Stimulated activated CD4-positive, alpha-beta T cell treated with anti-CD3 and anti-CD28 coated beads, Interleukin-4, amount 100 ng/mL, for 4 hours (primary cell): ENCODE data around the gene SEC24C.
"Not testable (repeated sequence)": the region's sequence is repeated elsewhere in the genome, so short reads cannot be mapped to it uniquely, and the experiment has no call there.

ENCODE experiments used
- DNase-seq, 2 experiments: peaks; one replicate each; pipeline ENCODE4 v3.0.0-alpha.2; 2020

SEC24C gene, protein sequence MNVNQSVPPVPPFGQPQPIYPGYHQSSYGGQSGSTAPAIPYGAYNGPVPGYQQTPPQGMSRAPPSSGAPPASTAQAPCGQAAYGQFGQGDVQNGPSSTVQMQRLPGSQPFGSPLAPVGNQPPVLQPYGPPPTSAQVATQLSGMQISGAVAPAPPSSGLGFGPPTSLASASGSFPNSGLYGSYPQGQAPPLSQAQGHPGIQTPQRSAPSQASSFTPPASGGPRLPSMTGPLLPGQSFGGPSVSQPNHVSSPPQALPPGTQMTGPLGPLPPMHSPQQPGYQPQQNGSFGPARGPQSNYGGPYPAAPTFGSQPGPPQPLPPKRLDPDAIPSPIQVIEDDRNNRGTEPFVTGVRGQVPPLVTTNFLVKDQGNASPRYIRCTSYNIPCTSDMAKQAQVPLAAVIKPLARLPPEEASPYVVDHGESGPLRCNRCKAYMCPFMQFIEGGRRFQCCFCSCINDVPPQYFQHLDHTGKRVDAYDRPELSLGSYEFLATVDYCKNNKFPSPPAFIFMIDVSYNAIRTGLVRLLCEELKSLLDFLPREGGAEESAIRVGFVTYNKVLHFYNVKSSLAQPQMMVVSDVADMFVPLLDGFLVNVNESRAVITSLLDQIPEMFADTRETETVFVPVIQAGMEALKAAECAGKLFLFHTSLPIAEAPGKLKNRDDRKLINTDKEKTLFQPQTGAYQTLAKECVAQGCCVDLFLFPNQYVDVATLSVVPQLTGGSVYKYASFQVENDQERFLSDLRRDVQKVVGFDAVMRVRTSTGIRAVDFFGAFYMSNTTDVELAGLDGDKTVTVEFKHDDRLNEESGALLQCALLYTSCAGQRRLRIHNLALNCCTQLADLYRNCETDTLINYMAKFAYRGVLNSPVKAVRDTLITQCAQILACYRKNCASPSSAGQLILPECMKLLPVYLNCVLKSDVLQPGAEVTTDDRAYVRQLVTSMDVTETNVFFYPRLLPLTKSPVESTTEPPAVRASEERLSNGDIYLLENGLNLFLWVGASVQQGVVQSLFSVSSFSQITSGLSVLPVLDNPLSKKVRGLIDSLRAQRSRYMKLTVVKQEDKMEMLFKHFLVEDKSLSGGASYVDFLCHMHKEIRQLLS

DNA sequence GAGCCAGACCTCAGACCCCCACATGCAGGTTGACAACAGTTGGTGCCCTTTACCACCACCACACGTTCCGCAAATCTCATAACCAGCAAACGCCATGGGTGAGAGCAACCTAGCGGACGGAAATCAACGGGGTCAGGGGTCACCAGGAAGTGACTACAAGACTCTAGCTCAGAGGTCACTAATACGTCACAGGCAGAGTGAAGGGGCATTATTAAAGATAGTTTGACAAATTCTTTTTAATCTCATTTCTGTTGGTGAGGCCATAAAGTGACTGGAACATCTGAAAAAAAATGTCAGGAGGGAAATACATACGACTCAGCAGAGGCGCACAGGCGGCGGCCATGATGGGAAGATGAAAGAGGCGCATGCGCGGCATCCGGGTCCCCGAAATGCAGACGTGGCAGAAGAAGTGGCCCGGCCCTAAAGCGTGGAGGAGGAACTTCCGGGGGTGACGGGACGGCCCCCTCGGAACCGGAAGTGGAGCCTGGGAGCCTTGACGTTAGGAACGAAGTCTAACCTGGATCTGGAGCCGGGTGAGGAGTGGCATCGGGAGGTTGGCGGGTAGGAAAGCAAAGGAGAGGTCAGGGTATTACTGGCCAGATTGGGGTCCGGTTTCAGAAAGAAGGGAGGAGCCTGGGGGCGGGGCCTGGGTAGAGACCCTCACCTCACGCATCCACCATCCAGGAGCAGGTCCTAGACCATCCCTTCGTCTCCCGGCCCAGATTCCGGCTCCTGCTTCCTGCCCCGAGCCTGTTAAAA is at the start of gene SEC24C:
TSS of gene SEC24C (plus strand) at position 468 of the 759 bp plus-strand sequence. CDS start 2,461 bp downstream, outside the sequence.
- peak; percentile 91 to 94 for DNase-seq

DNA sequence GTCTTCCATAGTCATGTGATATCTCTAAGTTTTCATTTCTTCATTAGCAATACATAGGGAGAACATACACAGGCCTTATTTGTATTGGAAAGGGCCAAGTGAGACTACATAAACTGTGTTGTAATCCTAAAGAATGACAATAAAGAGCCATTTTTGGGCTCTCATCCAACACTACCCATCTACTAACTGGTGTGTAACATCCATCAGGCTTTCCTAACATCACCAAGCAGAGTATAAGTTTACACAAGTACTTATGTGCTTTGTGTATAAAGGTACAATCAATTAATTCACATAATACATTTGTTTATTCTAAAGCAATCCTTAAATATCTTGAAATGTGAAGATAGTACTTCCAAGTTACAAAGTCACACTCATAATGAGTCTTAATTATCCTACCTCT is 48.9 kb upstream of the SEC24C start:
- DNase-seq, result not testable (repeated sequence)

DNA sequence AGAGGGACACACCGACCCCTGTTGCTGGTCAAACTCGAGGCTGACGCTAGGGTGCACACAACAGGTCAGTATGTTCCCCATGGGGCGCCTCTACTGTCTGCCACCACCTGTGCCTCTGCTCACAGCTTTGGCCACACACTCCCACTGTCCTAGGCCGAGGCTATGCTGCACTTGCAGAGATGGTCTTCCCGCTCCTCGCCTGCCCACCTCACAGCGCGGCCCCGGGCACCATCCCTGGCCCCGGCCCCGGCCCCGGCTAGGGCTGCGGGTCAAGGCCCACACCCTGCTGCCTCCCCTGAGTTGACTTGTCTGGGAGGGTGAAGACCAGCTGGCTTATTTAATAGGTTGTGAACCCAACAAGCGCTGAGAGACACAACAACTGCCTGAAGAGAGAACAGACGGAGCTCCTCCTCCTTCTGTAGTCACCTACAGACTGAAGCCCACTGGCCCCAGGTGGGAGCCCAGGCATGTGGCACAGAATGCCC is 46.5 kb upstream of the SEC24C start, which contains the start of gene AGAP5:
TSS of gene AGAP5 (minus strand) at position 435 of the 485 bp plus-strand sequence. CDS start at position 81, 354 bp downstream.
- not testable (repeated sequence) for DNase-seq

DNA sequence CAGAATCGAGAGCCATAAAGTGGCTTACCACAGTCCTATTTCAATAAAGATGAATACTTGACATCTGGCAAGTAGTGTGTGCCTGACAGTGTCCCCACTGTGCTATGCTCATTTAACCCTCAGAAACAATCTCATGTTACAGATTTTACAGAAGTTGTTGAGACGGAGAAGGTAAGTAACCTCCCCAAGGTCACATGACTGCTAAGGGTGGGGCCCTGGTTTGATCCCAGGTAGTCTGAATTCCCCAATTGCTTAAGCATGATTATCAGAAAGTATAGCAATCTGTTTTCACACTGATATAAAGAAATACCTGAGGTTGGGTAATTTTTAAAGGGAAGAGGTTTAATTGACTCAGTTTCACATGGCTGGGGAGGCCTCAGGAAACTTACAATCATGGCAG is 45.4 kb upstream of the SEC24C start:
- not testable (repeated sequence) for DNase-seq

DNA sequence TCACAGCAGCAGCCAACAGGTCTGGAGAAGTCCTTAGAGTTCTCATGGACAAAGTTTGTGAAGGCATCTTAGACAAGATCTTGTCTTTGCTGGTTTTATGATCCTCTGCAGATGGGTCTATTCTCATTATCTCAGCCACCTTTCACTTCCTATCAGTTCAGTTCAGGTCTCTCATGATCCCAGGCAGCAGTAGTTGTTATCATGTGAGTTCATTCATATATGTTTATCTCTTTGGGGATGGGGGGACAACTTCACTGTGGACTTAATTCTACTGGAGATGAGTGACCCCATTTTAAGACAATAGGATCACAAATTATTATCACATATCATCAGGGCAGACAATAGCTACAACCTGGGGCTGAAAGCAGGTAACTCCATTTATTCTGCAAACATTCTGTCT is 40.2 kb upstream of the SEC24C start:
- DNase-seq, result not testable (repeated sequence)

DNA sequence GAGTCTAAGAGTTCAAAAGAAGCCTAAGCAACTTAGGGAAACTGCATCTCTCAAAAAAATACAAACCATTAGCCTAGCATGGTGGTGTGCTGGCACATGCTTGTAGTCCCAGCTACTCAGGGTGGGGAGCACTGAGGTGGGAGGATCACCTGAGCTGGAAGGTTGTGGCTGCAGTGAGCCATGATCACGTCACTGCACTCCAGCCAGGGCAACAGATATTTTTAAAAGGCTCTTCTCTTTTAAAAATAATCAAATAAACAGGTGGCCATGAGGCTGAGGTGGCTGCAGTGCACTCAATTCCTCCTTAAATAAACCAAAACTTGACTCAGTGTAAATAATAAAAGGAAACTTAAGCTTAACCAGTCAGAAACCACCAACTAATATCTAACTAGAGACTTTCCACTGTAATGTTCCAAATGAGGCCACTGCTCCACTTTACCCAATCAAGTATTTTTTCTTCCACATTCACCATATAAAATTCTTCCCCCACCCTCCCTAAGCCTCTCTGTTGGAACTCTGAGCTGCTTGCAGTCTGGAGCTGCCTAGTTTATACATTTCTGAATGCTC is 38.6 kb upstream of the SEC24C start:
- not testable (repeated sequence) for DNase-seq

DNA sequence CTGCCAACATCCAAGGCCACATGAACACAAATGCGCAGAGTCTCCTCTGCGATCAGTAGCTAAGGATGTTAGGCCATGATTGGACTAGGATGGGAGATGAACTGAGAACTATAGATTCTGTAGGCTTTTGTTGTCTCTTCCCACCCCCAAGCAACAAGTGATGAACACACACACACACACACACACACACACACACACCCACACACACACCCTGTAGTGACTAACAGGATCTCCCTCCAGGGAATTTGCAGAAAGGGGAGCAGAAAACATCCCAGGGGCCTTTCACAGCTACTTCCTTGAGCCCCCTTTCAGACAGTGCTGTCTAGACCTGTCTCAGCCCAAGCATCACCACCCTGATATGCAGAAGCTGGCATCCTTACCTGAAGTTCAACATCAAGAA is 37.7 kb upstream of the SEC24C start:
- not testable (repeated sequence) for DNase-seq

DNA sequence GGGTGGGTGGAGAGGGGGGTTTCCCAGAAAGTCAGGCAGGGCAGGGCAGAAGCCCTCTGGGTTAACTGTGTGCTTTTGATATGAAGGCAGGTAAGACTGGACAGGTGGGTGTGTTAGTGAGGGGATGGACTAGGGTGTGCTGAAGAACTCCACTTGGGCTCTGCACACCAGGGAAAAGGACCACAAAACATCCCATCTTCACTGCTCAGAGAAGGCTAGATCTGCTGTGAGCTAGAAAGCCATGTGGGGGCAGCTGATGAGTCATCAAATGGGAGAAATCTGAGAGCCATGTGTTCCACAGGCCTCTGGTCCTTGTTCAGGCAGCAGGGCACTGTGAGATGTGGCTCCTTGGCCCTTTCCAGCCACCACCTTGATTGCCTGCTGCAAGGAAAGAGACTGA is 36.5 kb upstream of the SEC24C start:
- not testable (repeated sequence) for DNase-seq

DNA sequence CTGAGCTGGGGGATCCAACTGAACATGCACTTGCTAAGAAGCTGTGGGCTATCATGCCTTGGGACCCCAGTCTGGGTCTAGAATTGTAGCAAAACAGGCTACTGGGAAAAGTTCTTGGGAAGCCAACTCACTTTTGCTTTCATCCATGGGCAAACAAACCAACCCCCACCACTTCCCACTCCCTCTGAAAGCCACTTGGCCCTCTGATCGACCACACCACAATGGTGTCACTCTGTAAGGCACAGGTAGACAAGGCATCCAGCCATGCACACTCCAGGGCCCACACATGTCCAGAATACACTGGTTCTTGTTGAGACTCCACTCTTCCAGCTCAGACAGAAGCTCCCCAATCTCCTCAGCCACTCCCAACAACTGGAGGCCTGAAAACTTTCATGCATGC is 36.0 kb upstream of the SEC24C start:
- not testable (repeated sequence) for DNase-seq

DNA sequence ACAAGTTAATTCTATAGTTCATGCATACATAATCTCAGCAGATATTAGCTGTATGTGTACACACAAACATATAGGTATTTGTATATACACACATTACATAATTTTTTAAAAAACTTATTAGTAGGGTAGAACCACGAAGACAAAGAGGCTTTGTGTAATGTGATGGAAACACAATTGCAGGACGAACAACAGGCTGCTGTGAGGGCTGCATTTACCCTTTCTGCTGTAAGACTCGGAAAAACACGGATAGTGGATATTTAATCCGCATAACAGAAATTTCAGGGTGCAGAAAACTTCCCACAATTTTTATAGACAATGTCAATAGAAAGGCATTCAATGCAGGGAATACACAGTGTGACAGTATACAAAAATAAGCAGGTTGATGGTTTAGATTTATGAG is 32.5 kb upstream of the SEC24C start:
- DNase-seq, result not testable (repeated sequence)

DNA sequence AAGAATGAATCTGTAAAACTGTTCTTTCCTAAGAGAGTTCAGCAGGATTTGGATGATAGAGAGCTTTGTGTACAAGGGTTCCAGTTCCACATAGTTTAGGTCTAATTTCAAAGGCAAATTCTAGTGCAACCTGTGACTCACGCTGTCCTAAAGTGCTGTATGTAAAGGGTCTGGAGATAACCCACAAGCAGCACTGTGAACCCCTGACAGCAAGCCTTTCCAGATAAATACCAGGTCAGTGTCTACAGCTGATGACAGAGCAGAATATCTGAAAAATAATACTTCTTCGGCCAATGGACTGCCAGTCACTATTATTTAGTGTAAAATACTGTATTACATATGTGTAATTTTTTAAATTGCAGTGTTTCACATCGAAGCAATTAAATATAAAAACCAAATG is 30.3 kb upstream of the SEC24C start:
- DNase-seq, result not testable (repeated sequence)

DNA sequence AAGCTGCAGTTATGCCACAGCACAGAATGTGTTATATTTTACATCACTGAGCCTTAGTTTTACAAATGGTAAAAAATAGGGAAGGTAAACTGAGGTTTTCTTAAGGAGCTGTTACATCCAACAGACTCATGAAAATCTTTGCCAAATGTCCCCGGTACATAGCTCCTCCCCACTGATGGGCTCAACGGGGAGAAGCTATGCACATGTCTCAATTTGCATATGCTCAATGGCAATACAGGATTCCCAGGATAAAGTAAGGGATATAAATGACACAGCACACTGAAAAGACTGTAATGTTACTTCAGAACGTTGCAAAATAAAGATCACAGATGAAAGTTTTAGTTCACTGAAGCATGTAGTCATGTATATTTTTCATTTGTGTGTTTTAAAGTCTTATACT is 29.7 kb upstream of the SEC24C start:
- DNase-seq, result not testable (repeated sequence)

DNA sequence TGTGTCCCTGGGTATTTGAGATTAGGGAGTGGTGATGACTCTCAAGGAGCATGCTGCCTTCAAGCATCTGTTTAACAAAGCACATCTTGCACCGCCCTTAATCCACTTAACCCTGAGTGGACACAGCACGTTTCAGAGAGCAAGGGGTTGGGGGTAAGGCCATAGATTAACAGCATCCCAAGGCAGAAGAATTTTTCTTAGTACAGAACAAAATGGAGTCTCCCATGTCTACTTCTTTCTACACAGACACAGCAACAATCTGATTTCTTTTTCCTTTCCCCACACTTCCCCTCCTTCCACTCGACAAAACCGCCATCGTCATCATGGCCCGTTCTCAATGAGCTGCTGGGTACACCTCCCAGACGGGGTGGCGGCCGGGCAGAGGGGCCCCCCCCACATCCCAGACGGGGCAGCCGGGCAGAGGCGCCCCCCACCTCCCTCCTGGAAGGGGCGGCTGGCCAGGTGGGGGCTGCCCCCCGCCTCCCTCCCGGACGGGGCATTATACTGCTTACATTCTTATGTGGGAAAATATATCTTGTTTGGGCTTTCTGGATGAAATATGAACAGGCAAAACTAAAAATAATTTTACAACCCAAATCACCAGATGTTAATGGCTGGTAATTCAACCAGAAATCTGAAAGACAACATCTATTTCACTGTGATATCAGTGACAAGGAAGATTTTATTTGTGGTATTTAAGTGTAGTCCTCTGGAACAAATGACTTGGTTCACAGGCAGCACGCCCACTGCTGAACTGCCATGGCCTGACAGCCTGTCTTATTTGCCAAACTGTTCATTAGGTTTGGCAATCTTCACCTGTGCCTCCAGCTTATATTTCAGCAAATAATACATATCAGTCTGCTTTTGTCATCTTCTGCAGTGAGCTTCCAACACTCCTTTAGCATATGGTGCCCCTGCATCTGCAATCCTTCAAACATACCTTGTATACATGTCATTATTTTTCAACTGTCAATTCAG is 28.7 kb upstream of the SEC24C start:
- DNase-seq, result not testable (repeated sequence)

DNA sequence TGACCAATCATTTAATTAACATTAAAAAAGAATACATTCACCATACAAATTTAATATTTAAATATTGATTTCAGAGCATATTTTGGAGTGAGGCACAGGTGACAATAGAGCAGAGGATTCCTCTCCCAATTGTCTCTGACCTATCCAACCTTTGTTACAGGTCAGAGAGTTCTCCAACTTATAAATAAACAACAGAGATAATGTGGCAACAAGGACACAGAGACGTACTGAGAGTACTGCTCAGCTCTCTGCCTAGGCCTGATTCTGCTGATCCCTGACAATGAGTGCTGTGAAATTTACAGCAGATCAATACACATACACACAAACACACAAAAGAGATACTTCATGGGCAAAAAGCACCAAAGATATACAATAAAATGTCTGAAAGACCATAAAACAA is 27.9 kb upstream of the SEC24C start:
- no peak for DNase-seq

DNA sequence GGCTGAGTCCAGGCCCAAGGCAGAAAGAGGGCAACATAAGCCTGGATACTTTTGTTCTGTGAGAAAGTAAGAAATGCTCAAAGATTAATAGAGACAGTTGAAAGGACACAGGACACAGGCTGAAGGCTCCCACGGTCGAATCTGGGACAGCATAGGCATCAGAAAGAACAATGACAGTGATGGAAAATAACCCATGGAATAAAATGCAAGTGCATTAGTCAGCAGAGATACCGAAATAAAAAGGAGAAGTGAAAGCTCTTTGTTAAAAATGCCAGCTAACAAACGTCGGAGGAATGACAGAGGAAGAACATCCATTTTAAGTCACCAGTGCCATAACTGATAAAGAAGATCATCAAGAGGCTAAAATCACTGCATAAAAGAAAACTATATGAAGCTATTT is 26.6 kb upstream of the SEC24C start:
- no peak for DNase-seq

DNA sequence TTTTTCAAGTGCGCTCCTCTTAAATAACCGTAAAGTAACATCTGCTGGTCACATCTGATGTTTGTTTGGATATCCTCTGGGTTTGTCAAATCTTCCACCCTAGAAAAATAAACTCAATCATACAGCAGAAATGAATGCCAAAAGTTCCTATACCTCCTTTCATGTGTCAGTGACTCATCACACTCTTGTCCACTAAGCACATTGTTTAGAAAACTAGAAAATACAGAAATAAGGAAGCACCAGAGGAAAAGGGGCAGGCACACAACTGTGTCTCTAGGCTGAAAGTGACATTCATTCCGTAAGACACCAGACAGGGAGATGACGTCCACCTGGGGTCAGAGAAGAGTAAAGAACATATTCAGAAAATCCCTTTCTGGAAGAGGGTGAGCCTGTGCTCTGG is 23.6 kb upstream of the SEC24C start:
- not testable (repeated sequence) for DNase-seq

DNA sequence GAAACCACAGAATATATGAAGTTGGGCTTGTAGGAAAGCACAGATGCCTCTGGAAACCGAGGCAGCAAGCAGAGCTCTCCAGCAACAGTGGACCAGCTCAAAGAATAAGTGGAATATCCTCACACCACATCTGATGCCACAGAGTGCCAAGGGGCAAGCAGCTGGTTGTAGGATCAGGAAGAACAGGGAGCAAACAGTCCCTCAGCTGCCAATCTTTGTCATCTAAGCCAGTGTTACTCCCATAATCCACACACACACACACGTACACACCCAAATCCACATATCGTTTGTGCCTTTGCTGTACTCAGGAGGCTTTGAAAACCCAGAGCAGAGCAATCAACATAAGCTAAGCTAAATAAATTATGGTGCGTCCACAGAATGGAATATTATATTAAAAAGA is 20.7 kb upstream of the SEC24C start:
- DNase-seq, result no peak

DNA sequence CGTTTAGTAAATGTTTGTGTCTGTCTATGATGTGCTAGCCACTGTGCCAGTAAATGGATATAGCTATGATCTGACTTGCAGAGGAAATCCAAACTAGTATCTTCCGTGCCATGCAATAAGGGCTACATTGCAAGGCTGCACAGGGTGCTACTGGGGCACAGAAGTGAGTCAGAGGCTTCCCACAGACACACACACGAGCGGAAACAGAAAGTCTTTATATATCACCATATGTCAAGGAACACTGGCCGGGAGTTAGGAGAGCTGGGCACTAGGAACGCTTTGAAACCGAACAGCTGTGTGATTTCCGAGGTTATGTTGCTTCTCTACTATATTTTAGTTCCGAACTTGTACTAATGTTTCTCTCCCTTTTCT is 14.4 kb upstream of the SEC24C start:
- DNase-seq, result peak in 1 of 2 experiments; percentile 53

DNA sequence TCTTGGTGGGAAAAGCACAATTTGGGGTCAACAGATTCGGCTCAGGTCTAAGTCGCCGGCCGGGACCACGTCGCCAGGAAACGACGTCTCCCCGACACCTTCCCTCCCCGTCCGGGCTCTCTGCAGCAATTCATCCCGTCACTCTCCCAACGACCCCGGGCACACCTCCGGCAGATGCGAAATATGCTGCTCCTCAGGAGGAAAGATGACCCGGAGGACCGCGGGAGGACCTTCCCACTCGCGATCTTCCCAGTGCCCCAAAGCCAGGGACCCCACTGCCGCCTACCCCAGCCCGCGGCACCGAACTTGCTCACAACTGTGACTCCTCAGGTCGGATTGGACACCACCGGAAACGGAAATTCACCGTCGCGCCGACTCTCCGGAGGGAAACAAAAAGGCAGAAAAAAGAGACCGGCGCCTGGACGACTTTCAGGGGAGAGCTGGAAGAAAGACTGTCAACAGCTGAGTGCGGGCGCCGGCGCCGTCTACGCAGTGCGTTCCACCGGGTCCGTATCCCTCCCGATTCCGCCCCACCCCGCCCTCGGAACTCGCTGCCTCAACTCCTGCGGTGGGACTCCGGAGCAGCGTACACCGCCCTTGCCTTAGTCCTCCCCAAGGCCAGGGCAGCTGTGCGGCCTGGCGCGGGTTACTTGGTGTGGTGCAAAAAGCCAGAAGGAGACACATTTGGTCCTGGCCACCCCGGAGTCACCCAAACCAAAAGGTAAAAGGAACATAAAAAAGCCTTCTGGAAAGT is 13.8 kb upstream of the SEC24C start:
- DNase-seq, result peak; percentile 85 to 86
